H1 (cell line): ENCODE data around the gene SLC17A3. TPM values are rescaled to one million over a fixed set of nuclear protein-coding genes. Genes with fewer than 3 reads are reported as not detected.

ENCODE experiments used
- CTCF ChIA-PET: fragments of 300-600 bp; sonication (Branson Sonifier 250); formaldehyde crosslinking; loops from one replicate; lab custom pipeline; 2021; ENCODE audit not compliant: partially characterized antibody; lab: Charles Lee
- POLR2A ChIA-PET: fragments of 300-600 bp; sonication (Branson Sonifier 250); formaldehyde crosslinking; loops from one replicate; lab custom pipeline; 2021; ENCODE audit warnings: inconsistent platforms; ENCODE audit not compliant: partially characterized antibody; lab: Charles Lee
- DNase-seq, 2 experiments: peaks; one replicate each; pipeline versions ENCODE4 v3.0.0 to v3.0.0-alpha.2; 2010 to 2022; ENCODE audit warnings: low spot score in 2 of 2, low read depth in 1 of 2, mixed read lengths in 1 of 2
- FAIRE-seq: peaks from 2 replicates; lab custom pipeline; 2011; peaks lifted over from hg19 to GRCh38; lab: Jason Lieb, UNC
- H2AFZ ChIP-seq: 2 replicates; pipeline ENCODE4 v1.8.1; 2012; ENCODE audit warnings: low read length, inconsistent platforms
- H2AK5ac ChIP-seq: 2 replicates; pipeline ENCODE4 v1.6.1; 2013; ENCODE audit warnings: low read depth, low read length
- H2BK120ac ChIP-seq: replicated peaks from 2 replicates; pipeline ENCODE3; 2013; ENCODE audit warnings: low read depth, low read length, inconsistent platforms
- H2BK12ac ChIP-seq: 2 replicates; pipeline ENCODE4 v1.6.1; 2013; ENCODE audit warnings: low read depth, low read length
- H2BK15ac ChIP-seq: 2 replicates; pipeline ENCODE4 v1.6.1; 2013; ENCODE audit warnings: low read length
- H2BK20ac ChIP-seq: 2 replicates; pipeline ENCODE4 v1.6.1; 2013; ENCODE audit warnings: low read length
- H2BK5ac ChIP-seq: 2 replicates; pipeline ENCODE4 v1.6.1; 2013; ENCODE audit warnings: low read depth, low read length
- H3K14ac ChIP-seq: 2 replicates; pipeline ENCODE4 v1.6.1; 2013; ENCODE audit warnings: inconsistent platforms; ENCODE audit not compliant: insufficient read length
- H3K18ac ChIP-seq: 2 replicates; pipeline ENCODE4 v1.6.1; 2013; ENCODE audit warnings: low read length; ENCODE audit errors: extremely low read depth
- H3K23ac ChIP-seq: 2 replicates; pipeline ENCODE4 v1.6.1; 2013; ENCODE audit warnings: inconsistent platforms; ENCODE audit not compliant: insufficient read length
- H3K23me2 ChIP-seq: 2 replicates; pipeline ENCODE4 v1.6.1; 2013; ENCODE audit warnings: low read depth, low read length
- H3K27ac ChIP-seq: 2 replicates; pipeline ENCODE4 v1.6.1; 2011; ENCODE audit warnings: low read depth, low read length, inconsistent platforms
- H3K27me3 ChIP-seq, 4 experiments: replicated peaks in 1 of 4; 1 replicate in 1 of 4; 2 replicates in 3 of 4; pipeline versions ENCODE4 v1.6.1 to v1.8.1; 2011 to 2013; ENCODE audit warnings: low read length in 3 of 4, mild to moderate bottlenecking in 3 of 4, inconsistent platforms in 2 of 4, mixed read lengths in 2 of 4, moderate library complexity in 1 of 4; ENCODE audit not compliant: control insufficient read depth in 3 of 4, insufficient read depth in 3 of 4; ENCODE audit errors: extremely low read depth in 1 of 4
- H3K36me3 ChIP-seq, 4 experiments: 2 replicates each; pipeline versions ENCODE4 v1.6.1 to v1.8.1; 2011 to 2013; ENCODE audit warnings: mild to moderate bottlenecking in 4 of 4, low read length in 3 of 4, moderate library complexity in 2 of 4, control low read depth in 1 of 4, inconsistent platforms in 1 of 4; ENCODE audit not compliant: insufficient read depth in 4 of 4, control insufficient read depth in 2 of 4
- H3K4ac ChIP-seq: replicated peaks from 2 replicates; pipeline ENCODE3; 2013; ENCODE audit warnings: low read length, low read depth, mixed read lengths, inconsistent platforms; ENCODE audit not compliant: insufficient read length
- H3K4me1 ChIP-seq, 4 experiments: replicated peaks in 1 of 4; 1 replicate in 1 of 4; 2 replicates in 3 of 4; pipeline versions ENCODE4 v1.6.1 to v1.8.1; 2011 to 2013; ENCODE audit warnings: low read length in 3 of 4, inconsistent platforms in 2 of 4, mixed read lengths in 1 of 4; ENCODE audit not compliant: insufficient read depth in 4 of 4, control insufficient read depth in 3 of 4
- H3K4me2 ChIP-seq, 2 experiments: 2 replicates each; pipeline versions ENCODE4 v1.6.1 to v1.8.1; 2011 to 2013; ENCODE audit warnings: low read depth in 2 of 2, low read length in 2 of 2, control low read depth in 1 of 2, inconsistent platforms in 1 of 2, mild to moderate bottlenecking in 1 of 2; ENCODE audit not compliant: insufficient read depth in 1 of 2
- H3K4me3 ChIP-seq, 4 experiments: fragments of 200-600, 300-600 bp in 1 of 4; sonication (generic), shearing (Covaris generic), sonication (Bioruptor Twin) in 1 of 4; 2 replicates each; pipeline versions ENCODE4 v1.5.1 to v1.8.1; 2011 to 2016; ENCODE audit warnings: low read length in 4 of 4, low read depth in 3 of 4, control low read depth in 2 of 4, inconsistent platforms in 2 of 4, mild to moderate bottlenecking in 2 of 4, mixed read lengths in 1 of 4, moderate library complexity in 1 of 4; ENCODE audit not compliant: insufficient read depth in 2 of 4; ENCODE audit errors: extremely low read depth in 1 of 4
- H3K56ac ChIP-seq: replicated peaks from 2 replicates; pipeline ENCODE3; 2013; ENCODE audit warnings: low read depth, mild to moderate bottlenecking, mixed read lengths, low read length, inconsistent platforms; ENCODE audit not compliant: insufficient read length
- H3K79me1 ChIP-seq: 2 replicates; pipeline ENCODE4 v1.6.1; 2013; ENCODE audit warnings: low read depth, low read length, control low read depth
- H3K79me2 ChIP-seq, 2 experiments: 2 replicates each; pipeline versions ENCODE4 v1.6.1 to v1.8.1; 2012 to 2013; ENCODE audit warnings: low read length in 2 of 2, mild to moderate bottlenecking in 2 of 2, inconsistent platforms in 1 of 2; ENCODE audit not compliant: insufficient read depth in 2 of 2, control insufficient read depth in 1 of 2
- H3K9ac ChIP-seq, 4 experiments: replicated peaks in 1 of 4; 1 replicate in 1 of 4; 2 replicates in 3 of 4; pipeline versions ENCODE4 v1.6.1 to v1.8.1; 2011 to 2013; ENCODE audit warnings: low read depth in 3 of 4, low read length in 3 of 4, control low read depth in 2 of 4, mild to moderate bottlenecking in 2 of 4, moderate library complexity in 2 of 4, inconsistent platforms in 1 of 4; ENCODE audit errors: extremely low read depth in 1 of 4
- H3K9me3 ChIP-seq, 2 experiments: 2 replicates each; pipeline versions ENCODE4 v1.6.1 to v1.8.1; 2012 to 2013; ENCODE audit warnings: mild to moderate bottlenecking in 2 of 2, moderate library complexity in 2 of 2, control low read depth in 1 of 2, inconsistent platforms in 1 of 2, low read depth in 1 of 2, low read length in 1 of 2, mixed read lengths in 1 of 2; ENCODE audit not compliant: insufficient read depth in 2 of 2
- H4K20me1 ChIP-seq, 2 experiments: replicated peaks in 1 of 2; 2 replicates each; pipeline versions ENCODE3 to v1.8.1; 2011 to 2013; ENCODE audit warnings: inconsistent platforms in 2 of 2, low read length in 2 of 2, mild to moderate bottlenecking in 1 of 2; ENCODE audit not compliant: insufficient read depth in 2 of 2, control insufficient read depth in 1 of 2
- H4K5ac ChIP-seq: 2 replicates; pipeline ENCODE4 v1.6.1; 2013; ENCODE audit warnings: low read length, low read depth, mixed read lengths, inconsistent platforms; ENCODE audit not compliant: insufficient read length
- H4K8ac ChIP-seq: 2 replicates; pipeline ENCODE4 v1.8.0; 2013; ENCODE audit warnings: mild to moderate bottlenecking, moderate library complexity, low read length, inconsistent platforms; ENCODE audit not compliant: insufficient read depth; ENCODE audit errors: extremely low read depth
- H4K91ac ChIP-seq: replicated peaks from 2 replicates; pipeline ENCODE3; 2013; ENCODE audit warnings: low read length, mixed read lengths, inconsistent platforms; ENCODE audit not compliant: insufficient read length
- CEBPB ChIP-seq: IDR thresholded peaks from 2 replicates; pipeline ENCODE4 v1.6.1; 2012; ENCODE audit warnings: low read depth, low read length
- CHD1 ChIP-seq: IDR thresholded peaks from 2 replicates; pipeline ENCODE4 v1.6.1; 2012; ENCODE audit warnings: low read depth, low read length, improper control_type of control experiment
- WGBS, 2 experiments: shearing (Covaris generic) in 1 of 2; methylation state at CpG; one replicate each; pipeline versions ENCODE4 v1.1.6 to v1.1.7; 2013 to 2015; ENCODE audit warnings: low lambda C conversion rate in 2 of 2, mixed read lengths in 2 of 2, inconsistent platforms in 1 of 2, low coverage in 1 of 2, missing lambda C conversion rate in 1 of 2; ENCODE audit not compliant: insufficient replicate concordance in 2 of 2, insufficient coverage in 1 of 2, insufficient read length in 1 of 2; ENCODE audit errors: extremely low coverage in 1 of 2, missing lambda C conversion rate in 1 of 2; 5-methylcytosine and 5-hydroxymethylcytosine counted together
- polyA plus RNA-seq, 7 experiments: library from polyadenylated mRNA; depleted of rRNA in 3 of 7; stranded (reverse) in 5 of 7; unstranded in 2 of 7; fragments of >200 nt in 5 of 7; fragments of 200-250 nt in 2 of 7; gene quantifications; 1 replicate in 5 of 7; 2 replicates in 1 of 7; 4 replicates in 1 of 7; pipeline versions ENCODE4 v1.2.1 to v1.2.3, GENCODE V29; 2011 to 2013; ENCODE audit warnings: missing spikeins in 2 of 7, mixed read lengths in 2 of 7
- total RNA-seq: library from RNA; stranded (reverse); fragmentation: NEBNext Ultra II Directional; extraction: Animal tissue kit (Norgen Biotek cat#: 25700); gene quantifications from 2 replicates; pipeline ENCODE4 v1.2.1, GENCODE V29; 2021

SLC17A3 gene
- total and polyA plus RNA-seq, 2 of the 8 experiments (the other 6 are each of a cell fraction or from before 2014, with no cell fraction given): not detected

- Histone ChIP-seq H3K18ac (no peak overlapping the region), H3K36me3 (no peaks in the 10 kb centered on the region), H3K4me1 (no peaks in the 10 kb centered on the region; a peak in 1 of 7 replicates), H4K20me1 (no peaks in the 10 kb centered on the region), H4K8ac (no peak overlapping the region), H3K79me2 (no peaks in the 10 kb centered on the region), H2BK20ac (no peak overlapping the region), H3K23ac (no peak overlapping the region), H3K79me1 (no peaks in the 10 kb centered on the region), H3K4me2 (no peak overlapping the region), H3K27me3 (peaks cover 0 to 2% (median 0%) of the 10 kb centered on the region in 4 experiments; a peak in 1 of 7 replicates), H2BK120ac (no peak overlapping the region), H3K9ac (no peak overlapping the region), H3K4me3 (no peak overlapping the region), H4K91ac (no peak overlapping the region), H2BK5ac (no peak overlapping the region), H3K4ac (no peak overlapping the region), H3K14ac (no peak overlapping the region), H3K56ac (no peak overlapping the region)
- POLR2A ChIA-PET: no interaction called here
- 88% methylated on average over 2 of the region's 2 CpGs; no CpG with 5 or more reads in 1 of the 2 experiments for WGBS, 2 experiments
- TF ChIP-seq CEBPB (no peak), CHD1 (no peak)
- TF ChIP-seq, all 59 proteins: peak for 0
- Histone ChIP-seq H2BK15ac (no peak overlapping the region), H3K23me2 (no peaks in the 10 kb centered on the region; the same call in 1 of the 2 replicates), H2AFZ (no peak overlapping the region), H2BK12ac (no peak overlapping the region), H2AK5ac (no peak overlapping the region), H3K27ac (no peak overlapping the region), H4K5ac (no peak overlapping the region), H3K9me3 (no peaks in the 10 kb centered on the region)
- FAIRE-seq: no peak
- no peak for DNase-seq
- CTCF ChIA-PET: interaction anchor here (1.2 to 1.4 kb wide), 2 partner anchors 17 to 96 kb away, joined by 3 to 5 read pairs; no protein-coding TSS in a partner anchor
Observed at GRCh38 chr6:25886066-25886465, 12.0 kb upstream of the SLC17A3 start.
